GM12892 (cell line): ENCODE results near the gene CCSER2.

Source experiments
- POLR2A ChIP-seq: IDR thresholded peaks from 2 replicates; pipeline ENCODE4 v1.6.1; 2011; ENCODE audit warnings: low read depth, low read length, control low read depth
- POLR2AphosphoS5 ChIP-seq: IDR thresholded peaks from 2 replicates; pipeline ENCODE4 v1.6.1; 2011; ENCODE audit warnings: low read depth, low read length, control low read depth
- TAF1 ChIP-seq: IDR thresholded peaks from 2 replicates; pipeline ENCODE4 v1.6.1; 2011; ENCODE audit warnings: low read depth, mild to moderate bottlenecking, control low read depth, low read length, borderline replicate concordance

GRCh38 chr10:84308021-84308420 lies 20.4 kb upstream of the CCSER2 start:
- TF ChIP-seq POLR2AphosphoS5 (no peak), POLR2A (no peak), TAF1 (no peak)
